K562 (cell line): ENCODE data around the gene TMEM117. TPM values are rescaled to one million over a fixed set of nuclear protein-coding genes. Genes with fewer than 3 reads are reported as not detected.

Experiments used
- CEBPG ChIP-seq, 3 experiments: fragments of 200-800 bp in 1 of 3; sonication (Bioruptor generic) in 1 of 3; sonication (generic) in 1 of 3; formaldehyde crosslinking in 1 of 3; IDR thresholded peaks in 2 of 3; conservative IDR thresholded peaks in 1 of 3; 2 replicates each; pipeline versions ENCODE4 v1.6.1 to v1.8.0; 2016 to 2022; ENCODE audit warnings: missing compliant biosample characterization in 2 of 3, missing genetic modification characterization in 2 of 3, mild to moderate bottlenecking in 1 of 3, missing genetic modification reagents in 1 of 3
- E2F3 ChIP-seq: fragments of 250-450 bp; sonication (Bioruptor Pico); IDR thresholded peaks from 2 replicates; pipeline ENCODE4 v1.4.0; 2020; ENCODE audit warnings: mild to moderate bottlenecking
- TEAD4 ChIP-seq, 2 experiments: sonication (generic) in 1 of 2; formaldehyde crosslinking in 1 of 2; IDR thresholded peaks; 2 replicates each; pipeline versions ENCODE4 v1.6.1 to v1.8.0; 2012 to 2022; ENCODE audit warnings: borderline replicate concordance in 1 of 2, inconsistent platforms in 1 of 2, low read length in 1 of 2, mild to moderate bottlenecking in 1 of 2, missing genetic modification reagents in 1 of 2
- polyA plus RNA-seq, 8 experiments: library from polyadenylated mRNA; depleted of rRNA in 4 of 8; stranded (reverse) in 5 of 8; unstranded in 3 of 8; fragments of >200 nt; fragmentation: Nextera tagmentation in 2 of 8; fragmentation: Illumina TruSeq in 1 of 8; extraction: Ambion mirVana in 2 of 8; extraction: Trizol in 1 of 8; gene quantifications; 2 replicates each; pipeline versions ENCODE4 v1.2.1 to v1.2.3, GENCODE V29; 2011 to 2014; ENCODE audit warnings: inconsistent platforms in 1 of 8, missing spikeins in 1 of 8
- total RNA-seq, 7 experiments: library from RNA; depleted of rRNA in 6 of 7; stranded (reverse); fragments of >200 nt in 6 of 7; fragmentation: Illumina TruSeq in 2 of 7; extraction: Trizol in 2 of 7; gene quantifications; 2 replicates each; pipeline versions ENCODE4 v1.2.1 to v1.2.3, GENCODE V29; 2011 to 2021; ENCODE audit warnings: low replicate concordance in 1 of 7
- TF ChIP-seq, protein P1 (sequence below), 2 experiments: fragments of 150-350 bp in 1 of 2; IDR thresholded peaks; 2 replicates each; pipeline ENCODE4 v1.6.1; 2012 to 2016; ENCODE audit warnings: low read depth in 2 of 2, low read length in 2 of 2, mild to moderate bottlenecking in 1 of 2, moderate library complexity in 1 of 2
- TF ChIP-seq, protein P2 (sequence below): fragments of 250-450 bp; sonication (Bioruptor Pico); IDR thresholded peaks from 2 replicates; pipeline ENCODE4 v1.8.0; 2021; ENCODE audit warnings: mild to moderate bottlenecking, moderate library complexity

TMEM117 gene
- total and polyA plus RNA-seq, 9 of the 15 experiments (the other 6 are each of a cell fraction or from before 2014, with no cell fraction given): 0.31 to 2.8 (median 1.0) TPM

DNA sequence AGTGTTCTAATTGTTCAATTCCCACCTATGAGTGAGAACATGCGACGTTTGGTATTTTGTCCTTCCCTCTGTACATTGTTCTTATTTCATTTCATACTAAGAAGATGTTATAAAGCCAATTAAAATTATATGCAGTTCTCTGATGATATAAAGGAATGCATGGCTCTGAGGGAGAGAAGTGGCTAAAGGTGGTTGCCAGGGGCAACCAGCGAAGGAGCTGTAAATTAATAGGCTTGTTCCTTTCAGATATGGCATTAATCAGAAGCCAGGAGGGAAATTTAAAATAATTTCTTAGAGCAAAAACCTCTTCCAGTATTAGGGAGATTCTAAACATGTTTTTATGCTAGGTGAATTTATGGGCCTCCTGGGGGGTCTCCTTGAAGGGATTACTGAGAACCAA lies 227.8 kb downstream of the TMEM117 start (continued):
- TF ChIP-seq, protein P1, sequence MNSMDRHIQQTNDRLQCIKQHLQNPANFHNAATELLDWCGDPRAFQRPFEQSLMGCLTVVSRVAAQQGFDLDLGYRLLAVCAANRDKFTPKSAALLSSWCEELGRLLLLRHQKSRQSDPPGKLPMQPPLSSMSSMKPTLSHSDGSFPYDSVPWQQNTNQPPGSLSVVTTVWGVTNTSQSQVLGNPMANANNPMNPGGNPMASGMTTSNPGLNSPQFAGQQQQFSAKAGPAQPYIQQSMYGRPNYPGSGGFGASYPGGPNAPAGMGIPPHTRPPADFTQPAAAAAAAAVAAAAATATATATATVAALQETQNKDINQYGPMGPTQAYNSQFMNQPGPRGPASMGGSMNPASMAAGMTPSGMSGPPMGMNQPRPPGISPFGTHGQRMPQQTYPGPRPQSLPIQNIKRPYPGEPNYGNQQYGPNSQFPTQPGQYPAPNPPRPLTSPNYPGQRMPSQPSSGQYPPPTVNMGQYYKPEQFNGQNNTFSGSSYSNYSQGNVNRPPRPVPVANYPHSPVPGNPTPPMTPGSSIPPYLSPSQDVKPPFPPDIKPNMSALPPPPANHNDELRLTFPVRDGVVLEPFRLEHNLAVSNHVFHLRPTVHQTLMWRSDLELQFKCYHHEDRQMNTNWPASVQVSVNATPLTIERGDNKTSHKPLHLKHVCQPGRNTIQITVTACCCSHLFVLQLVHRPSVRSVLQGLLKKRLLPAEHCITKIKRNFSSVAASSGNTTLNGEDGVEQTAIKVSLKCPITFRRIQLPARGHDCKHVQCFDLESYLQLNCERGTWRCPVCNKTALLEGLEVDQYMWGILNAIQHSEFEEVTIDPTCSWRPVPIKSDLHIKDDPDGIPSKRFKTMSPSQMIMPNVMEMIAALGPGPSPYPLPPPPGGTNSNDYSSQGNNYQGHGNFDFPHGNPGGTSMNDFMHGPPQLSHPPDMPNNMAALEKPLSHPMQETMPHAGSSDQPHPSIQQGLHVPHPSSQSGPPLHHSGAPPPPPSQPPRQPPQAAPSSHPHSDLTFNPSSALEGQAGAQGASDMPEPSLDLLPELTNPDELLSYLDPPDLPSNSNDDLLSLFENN (IDR thresholded peaks at IDR 0.05; ENCODE audit: low read depth in 2 of 2, low read length in 2 of 2): no peak
- TF ChIP-seq E2F3 (CRISPR knock-in tag) (no peak), CEBPG (CRISPR knock-in tag; IDR thresholded peaks at IDR 0.05) (no peak), CEBPG (tag; conservative IDR thresholded peaks at IDR 0.05 in 1 of 2, IDR thresholded peaks at IDR 0.05 in 1 of 2) (no peak), TEAD4 (IDR thresholded peaks at IDR 0.05; ENCODE audit: low read length) (no peak), TEAD4 (CRISPR knock-in tag; IDR thresholded peaks at IDR 0.05; ENCODE audit: borderline replicate concordance) (no peak)
- TF ChIP-seq, protein P2, sequence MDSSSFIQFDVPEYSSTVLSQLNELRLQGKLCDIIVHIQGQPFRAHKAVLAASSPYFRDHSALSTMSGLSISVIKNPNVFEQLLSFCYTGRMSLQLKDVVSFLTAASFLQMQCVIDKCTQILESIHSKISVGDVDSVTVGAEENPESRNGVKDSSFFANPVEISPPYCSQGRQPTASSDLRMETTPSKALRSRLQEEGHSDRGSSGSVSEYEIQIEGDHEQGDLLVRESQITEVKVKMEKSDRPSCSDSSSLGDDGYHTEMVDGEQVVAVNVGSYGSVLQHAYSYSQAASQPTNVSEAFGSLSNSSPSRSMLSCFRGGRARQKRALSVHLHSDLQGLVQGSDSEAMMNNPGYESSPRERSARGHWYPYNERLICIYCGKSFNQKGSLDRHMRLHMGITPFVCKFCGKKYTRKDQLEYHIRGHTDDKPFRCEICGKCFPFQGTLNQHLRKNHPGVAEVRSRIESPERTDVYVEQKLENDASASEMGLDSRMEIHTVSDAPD (CRISPR knock-in tag): no peak
